NCI-H2081 (cell line): ENCODE data around the gene ALB.
A peak's percentile ranks its signal among the peaks of the same experiment; 100 is the strongest.

ENCODE experiments used
- DNase-seq, 2 experiments: peaks; one replicate each; lab custom pipeline; 2025; lab: John Stamatoyannopoulos, UW

ALB gene

GRCh38 chr4:73409012-73409862 is 5.2 kb downstream of the ALB start:
- DNase-seq = no peak

GRCh38 chr4:73409978-73410548 is 6.0 kb downstream of the ALB start:
- no peak for DNase-seq

GRCh38 chr4:73410916-73411730 is 7.0 kb downstream of the ALB start:
- no peak for DNase-seq

GRCh38 chr4:73411731-73412414 is 7.8 kb downstream of the ALB start:
- no peak for DNase-seq

GRCh38 chr4:73413294-73413755 is 9.2 kb downstream of the ALB start:
- no peak for DNase-seq

- DNase-seq = no peak
These were observed 10.8 kb downstream of the ALB start for GRCh38 chr4:73414936-73415271.

- no peak for DNase-seq
These were observed 11.7 kb downstream of the ALB start for GRCh38 chr4:73415807-73416238.

GRCh38 chr4:73416423-73417087 is 12.5 kb downstream of the ALB start:
- DNase-seq = no peak

GRCh38 chr4:73417342-73417741 is 13.3 kb downstream of the ALB start:
- no peak for DNase-seq

- DNase-seq = no peak
These were observed 13.9 kb downstream of the ALB start for GRCh38 chr4:73417973-73418372.

- DNase-seq = no peak
These were observed 14.6 kb downstream of the ALB start for GRCh38 chr4:73418677-73419076.

GRCh38 chr4:73419106-73420038 is 15.3 kb downstream of the ALB start:
- DNase-seq = no peak

- DNase-seq = no peak
These were observed 16.5 kb downstream of the ALB start for GRCh38 chr4:73420615-73421014.

- peak in 1 of 2 experiments; percentile 1 for DNase-seq
These were observed 17.8 kb downstream of the ALB start for GRCh38 chr4:73421708-73422457.

- no peak for DNase-seq
These were observed 18.3 kb downstream of the ALB start for GRCh38 chr4:73422458-73422752.

GRCh38 chr4:73423184-73423583 is 19.1 kb downstream of the ALB start:
- no peak for DNase-seq

- DNase-seq = no peak
These were observed 22.6 kb downstream of the ALB start for GRCh38 chr4:73426666-73427065.

- no peak for DNase-seq
These were observed 25.0 kb downstream of the ALB start for GRCh38 chr4:73429118-73429517.

GRCh38 chr4:73429826-73430587 is 25.9 kb downstream of the ALB start:
- no peak for DNase-seq
